Panc1 (cell line): ENCODE data around the gene RALA. TPM values are rescaled to one million over a fixed set of nuclear protein-coding genes. Genes with fewer than 3 reads are reported as not detected.

Experiments used
- ATAC-seq: fragments of 200-7000 bp; cut with Tn5 transposase; 2 replicates; pipeline ENCODE4 v1.9.1; 2020; ENCODE audit warnings: mild to moderate bottlenecking, moderate library complexity
- BruUV-seq: library from RNA; stranded (reverse); fragments of 400-500 nt; replicated peaks from 2 replicates; lab custom pipeline; 2021; lab: Mats Ljungman, UMichigan
- CTCF ChIA-PET: fragments of 300-600 bp; sonication (Branson Sonifier 250); formaldehyde crosslinking; loops from one replicate; lab custom pipeline; 2022; ENCODE audit warnings: antibody characterized with exemption; lab: Charles Lee
- POLR2A ChIA-PET: fragments of 300-600 bp; sonication (Branson Sonifier 250); formaldehyde crosslinking; loops from one replicate; lab custom pipeline; 2022; ENCODE audit warnings: antibody characterized with exemption; lab: Charles Lee
- DNase-seq: peaks from one replicate; pipeline ENCODE4 v3.0.0-alpha.2; 2010; ENCODE audit warnings: low read depth, low spot score
- H3K27ac ChIP-seq: 2 replicates; pipeline ENCODE4 v1.5.1; 2011; ENCODE audit warnings: mild to moderate bottlenecking, low read length, inconsistent platforms
- H3K27me3 ChIP-seq: fragments of 200-500 bp; sonication (Bioruptor generic); 2 replicates; pipeline ENCODE4 v1.6.0; 2014; ENCODE audit warnings: low read length, inconsistent platforms; ENCODE audit not compliant: control insufficient read depth, insufficient read depth
- H3K36me3 ChIP-seq: fragments of 200-500 bp; sonication (Bioruptor generic); 2 replicates; pipeline ENCODE4 v1.5.1; 2014; ENCODE audit warnings: inconsistent platforms, mild to moderate bottlenecking, low read length, moderate library complexity; ENCODE audit not compliant: control insufficient read depth, insufficient read depth
- H3K4me1 ChIP-seq: 2 replicates; pipeline ENCODE4 v1.5.1; 2011; ENCODE audit warnings: inconsistent platforms, mild to moderate bottlenecking, low read length, moderate library complexity; ENCODE audit not compliant: control insufficient read depth, insufficient read depth
- H3K4me3 ChIP-seq, 2 experiments: 2 replicates each; pipeline ENCODE4 v1.5.1; 2011 to 2012; ENCODE audit warnings: low read depth in 2 of 2, low read length in 2 of 2, mild to moderate bottlenecking in 2 of 2, inconsistent platforms in 1 of 2, moderate library complexity in 1 of 2
- H3K9me3 ChIP-seq: fragments of 200-500 bp; sonication (Bioruptor generic); 2 replicates; pipeline ENCODE4 v1.5.1; 2014; ENCODE audit warnings: low read depth, mild to moderate bottlenecking, inconsistent platforms, low read length, moderate library complexity; ENCODE audit not compliant: control insufficient read depth, insufficient read depth
- POLR2AphosphoS5 ChIP-seq: IDR thresholded peaks from 2 replicates; pipeline ENCODE4 v1.6.1; 2012; ENCODE audit warnings: mild to moderate bottlenecking, low read depth, low read length, moderate library complexity
- REST ChIP-seq, 2 experiments: IDR thresholded peaks; 2 replicates each; pipeline ENCODE4 v1.6.1; 2011 to 2012; ENCODE audit warnings: low read depth in 2 of 2, control low read depth in 1 of 2, low read length in 1 of 2, mild to moderate bottlenecking in 1 of 2, moderate library complexity in 1 of 2; ENCODE audit not compliant: insufficient read depth in 1 of 2
- SIN3A ChIP-seq: IDR thresholded peaks from 2 replicates; pipeline ENCODE4 v1.6.1; 2012; ENCODE audit warnings: low read depth, mild to moderate bottlenecking, low read length, moderate library complexity, borderline replicate concordance; ENCODE audit not compliant: insufficient read depth
- TCF7L2 ChIP-seq: IDR thresholded peaks from 2 replicates; pipeline ENCODE4 v1.6.1; 2011; ENCODE audit warnings: mild to moderate bottlenecking, low read depth, low read length, inconsistent platforms
- in situ Hi-C: cut with HindIII; loops from 2 replicates; pipeline ENCODE4 v1.10.0; 2016; ENCODE audit warnings: low sequenced_read_pairs, low pct_unique_long_range_greater_than_20kb
- intact Hi-C: fragments of 100-400 bp; cut with micrococcal nuclease; formaldehyde crosslinking; loops from one replicate; pipeline ENCODE4 v1.10.0; 2022; ENCODE audit not compliant: unreplicated experiment
- total RNA-seq: library from RNA; stranded (reverse); gene quantifications from one replicate; pipeline ENCODE4 v1.2.1, GENCODE V29; 2021; ENCODE audit not compliant: unreplicated experiment
- TF ChIP-seq, protein P1 (sequence below): fragments of 450-650 bp; IDR thresholded peaks from 2 replicates; pipeline ENCODE4 v1.5.1; 2017; ENCODE audit warnings: mild to moderate bottlenecking

Gene RALA
- total RNA-seq, 1 experiment from 2014 or later, result 34.3 TPM

- intact Hi-C loops, result no loop called here
- H3K27ac ChIP-seq, result no peak overlapping the region
These were observed 97.2 kb downstream of the RALA start for GRCh38 chr7:39720586-39720985.

DNA sequence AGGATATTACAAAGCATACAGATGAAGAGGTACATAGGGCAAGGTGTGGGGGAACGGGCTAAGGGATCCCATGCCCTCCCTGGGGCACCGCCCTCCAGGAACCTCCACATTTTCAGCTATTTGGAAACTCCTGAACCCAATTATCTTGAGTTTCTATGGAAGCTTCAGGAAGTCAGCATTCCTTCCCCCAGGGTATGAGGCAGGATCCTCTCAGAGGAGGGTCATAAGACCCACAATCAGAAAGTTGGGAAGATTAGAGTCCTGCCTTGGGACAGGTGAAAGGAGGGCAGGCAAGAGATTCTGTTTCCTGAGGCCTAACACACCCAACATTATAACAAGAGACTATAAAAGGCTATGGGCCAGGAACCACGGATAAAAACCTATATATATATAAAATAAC is 98.0 kb downstream of the RALA start:
- no peak overlapping the region for H3K4me3 ChIP-seq
- ChIA-PET POLR2A (no interaction called here), CTCF (no interaction called here)
- H3K9me3 ChIP-seq, result no peaks in the 10 kb centered on the region
- H3K4me1 ChIP-seq, result no peaks in the 10 kb centered on the region
- DNase-seq (no peak), ATAC-seq (no peak)
- no peak overlapping the region for H3K27ac ChIP-seq
- H3K36me3 ChIP-seq, result no peaks in the 10 kb centered on the region
- no TSS peak for BruUV-seq
- H3K27me3 ChIP-seq, result peaks cover 3% of the 10 kb centered on the region; the same call in 1 of the 2 replicates
- TF ChIP-seq, protein P1, sequence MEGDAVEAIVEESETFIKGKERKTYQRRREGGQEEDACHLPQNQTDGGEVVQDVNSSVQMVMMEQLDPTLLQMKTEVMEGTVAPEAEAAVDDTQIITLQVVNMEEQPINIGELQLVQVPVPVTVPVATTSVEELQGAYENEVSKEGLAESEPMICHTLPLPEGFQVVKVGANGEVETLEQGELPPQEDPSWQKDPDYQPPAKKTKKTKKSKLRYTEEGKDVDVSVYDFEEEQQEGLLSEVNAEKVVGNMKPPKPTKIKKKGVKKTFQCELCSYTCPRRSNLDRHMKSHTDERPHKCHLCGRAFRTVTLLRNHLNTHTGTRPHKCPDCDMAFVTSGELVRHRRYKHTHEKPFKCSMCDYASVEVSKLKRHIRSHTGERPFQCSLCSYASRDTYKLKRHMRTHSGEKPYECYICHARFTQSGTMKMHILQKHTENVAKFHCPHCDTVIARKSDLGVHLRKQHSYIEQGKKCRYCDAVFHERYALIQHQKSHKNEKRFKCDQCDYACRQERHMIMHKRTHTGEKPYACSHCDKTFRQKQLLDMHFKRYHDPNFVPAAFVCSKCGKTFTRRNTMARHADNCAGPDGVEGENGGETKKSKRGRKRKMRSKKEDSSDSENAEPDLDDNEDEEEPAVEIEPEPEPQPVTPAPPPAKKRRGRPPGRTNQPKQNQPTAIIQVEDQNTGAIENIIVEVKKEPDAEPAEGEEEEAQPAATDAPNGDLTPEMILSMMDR, result no peak
- no peak for TF ChIP-seq SIN3A
- in situ Hi-C loops (no loop called here), intact Hi-C loops (no loop called here)

More at GRCh38 chr7:39720586-39720985, 97.2 kb downstream of the RALA start:
- no TSS peak for BruUV-seq
- in situ Hi-C loops, result no loop called here
- ATAC-seq, result no peak
- TF ChIP-seq SIN3A, result no peak
- no peak for TF ChIP-seq REST (IDR thresholded peaks at IDR 0.05; ENCODE audit: insufficient read depth in 1 of 2, low read depth in 2 of 2, low read length in 1 of 2)
- no peak for TF ChIP-seq POLR2AphosphoS5
- TF ChIP-seq, protein P1, result no peak
- no peak for TF ChIP-seq TCF7L2
- Histone ChIP-seq H3K9me3 (no peaks in the 10 kb centered on the region), H3K27me3 (peaks cover 1% of the 10 kb centered on the region; the same call in 1 of the 2 replicates), H3K4me1 (no peaks in the 10 kb centered on the region), H3K4me3 (no peak overlapping the region), H3K36me3 (no peaks in the 10 kb centered on the region)
- CTCF ChIA-PET, result no interaction called here
- DNase-seq, result no peak
- POLR2A ChIA-PET, result no interaction called here
